Keratinocyte (primary cell): ENCODE results near the gene RAB11FIP2. TPM values are rescaled to one million over a fixed set of nuclear protein-coding genes. Genes with fewer than 3 reads are reported as not detected.

ENCODE experiments used
- DNase-seq: peaks from one replicate; pipeline ENCODE4 v3.0.0-alpha.2; 2011; ENCODE audit warnings: low read depth, missing footprints, low spot score
- FAIRE-seq: peaks from 2 replicates; lab custom pipeline; 2011; peaks lifted over from hg19 to GRCh38; lab: Jason Lieb, UNC
- H2AFZ ChIP-seq: 2 replicates; pipeline ENCODE4 v1.6.0; 2012; ENCODE audit warnings: low read length, control low read depth, inconsistent platforms; ENCODE audit not compliant: control insufficient read depth
- H3K27ac ChIP-seq: 2 replicates; pipeline ENCODE4 v1.5.1; 2011; ENCODE audit warnings: low read length; ENCODE audit not compliant: control insufficient read depth, insufficient read depth
- H3K27me3 ChIP-seq: 3 replicates; pipeline ENCODE4 v1.6.0; 2011; ENCODE audit warnings: low read length; ENCODE audit not compliant: control insufficient read depth, insufficient read depth; ENCODE audit errors: extremely low read depth
- H3K36me3 ChIP-seq, 2 experiments: 2 replicates in 1 of 2; 3 replicates in 1 of 2; pipeline ENCODE4 v1.5.1; 2011; ENCODE audit warnings: low read length in 2 of 2, mild to moderate bottlenecking in 1 of 2; ENCODE audit not compliant: control insufficient read depth in 2 of 2, insufficient read depth in 2 of 2; ENCODE audit errors: extremely low read depth in 1 of 2
- H3K4me1 ChIP-seq: 3 replicates; pipeline ENCODE4 v1.5.1; 2011; ENCODE audit warnings: low read length; ENCODE audit not compliant: control insufficient read depth, insufficient read depth; ENCODE audit errors: extremely low read depth
- H3K4me2 ChIP-seq: 3 replicates; pipeline ENCODE4 v1.6.0; 2011; ENCODE audit warnings: low read depth, low read length; ENCODE audit not compliant: control insufficient read depth, insufficient read depth; ENCODE audit errors: extremely low read depth
- H3K4me3 ChIP-seq, 3 experiments: fragments of 200-600 bp in 1 of 3; sonication (generic) in 1 of 3; 2 replicates in 2 of 3; 3 replicates in 1 of 3; pipeline ENCODE4 v1.5.1; 2011 to 2016; ENCODE audit warnings: low read length in 3 of 3, mild to moderate bottlenecking in 3 of 3, control low read depth in 2 of 3, inconsistent platforms in 1 of 3, low read depth in 1 of 3, mixed read lengths in 1 of 3, mixed run types in 1 of 3, moderate library complexity in 1 of 3; ENCODE audit not compliant: control insufficient read depth in 2 of 3, insufficient read depth in 2 of 3; ENCODE audit errors: extremely low read depth in 1 of 3
- H3K79me2 ChIP-seq: 2 replicates; pipeline ENCODE4 v1.6.0; 2012; ENCODE audit warnings: low read length; ENCODE audit not compliant: control insufficient read depth, insufficient read depth
- H3K9ac ChIP-seq: 3 replicates; pipeline ENCODE4 v1.6.0; 2011; ENCODE audit warnings: low read length; ENCODE audit not compliant: control insufficient read depth, insufficient read depth; ENCODE audit errors: extremely low read depth
- H3K9me1 ChIP-seq: 3 replicates; pipeline ENCODE4 v1.6.0; 2011; ENCODE audit warnings: low read length; ENCODE audit not compliant: control insufficient read depth, insufficient read depth; ENCODE audit errors: extremely low read depth
- H3K9me3 ChIP-seq: 2 replicates; pipeline ENCODE4 v1.5.1; 2012; ENCODE audit warnings: low read depth, low read length; ENCODE audit not compliant: control insufficient read depth
- H4K20me1 ChIP-seq: 3 replicates; pipeline ENCODE4 v1.6.0; 2011; ENCODE audit warnings: low read length; ENCODE audit not compliant: control insufficient read depth, insufficient read depth; ENCODE audit errors: extremely low read depth
- CTCF ChIP-seq, 3 experiments: IDR thresholded peaks in 1 of 3; conservative IDR thresholded peaks in 1 of 3; optimal IDR thresholded peaks in 1 of 3; 2 replicates in 2 of 3; 3 replicates in 1 of 3; pipeline versions ENCODE3 to v1.5.1; 2011; ENCODE audit warnings: low read length in 3 of 3, mild to moderate bottlenecking in 3 of 3, moderate library complexity in 2 of 3, control low read depth in 1 of 3, inconsistent platforms in 1 of 3; ENCODE audit not compliant: insufficient read depth in 2 of 3; ENCODE audit errors: extremely low read depth in 1 of 3
- EZH2 ChIP-seq: IDR thresholded peaks from one replicate; pipeline ENCODE4 v1.6.1; 2012; ENCODE audit warnings: inconsistent platforms, mild to moderate bottlenecking, low read length, moderate library complexity
- dilution Hi-C: fragments of 300-500 bp; cut with MboI; formaldehyde crosslinking; loops from one replicate; pipeline ENCODE4 v1.7.0; 2020; ENCODE audit warnings: low sequenced_read_pairs; ENCODE audit not compliant: extremely low pct_ligation_motif_present
- polyA plus RNA-seq, 5 experiments: library from polyadenylated mRNA; depleted of rRNA in 3 of 5; stranded (reverse) in 3 of 5; stranded (forward) in 1 of 5; unstranded in 1 of 5; fragments of >200 nt; gene quantifications; 1 replicate in 1 of 5; 2 replicates in 3 of 5; 3 replicates in 1 of 5; pipeline versions ENCODE4 v1.2.1 to v1.2.3, GENCODE V29; 2011 to 2012; ENCODE audit warnings: missing spikeins in 2 of 5, low read depth in 1 of 5, low replicate concordance in 1 of 5

The RAB11FIP2 gene
- polyA plus RNA-seq, 1 donor (not counting 4 experiments of a cell fraction or from before 2014, with no cell fraction given): 6.1 TPM

GRCh38 chr10:117987244-117987909, 59.4 kb downstream of the RAB11FIP2 start:
- dilution Hi-C loops: no loop called here
- no peaks in the 10 kb centered on the region for H3K9me3 ChIP-seq
- TF ChIP-seq CTCF (optimal IDR thresholded peaks at IDR 0.05 in 1 of 3, IDR thresholded peaks at IDR 0.05 in 1 of 3, conservative IDR thresholded peaks at IDR 0.05 in 1 of 3; ENCODE audit: extremely low read depth in 1 of 3, insufficient read depth in 2 of 3, low read length in 3 of 3): no peak
- no peak for TF ChIP-seq EZH2
- H3K27ac ChIP-seq: no peak overlapping the region
- no peak overlapping the region for H3K4me3 ChIP-seq
- DNase-seq (no peak), FAIRE-seq (no peak)
- no peaks in the 10 kb centered on the region for H3K9me1 ChIP-seq
- H3K4me2 ChIP-seq: no peak overlapping the region
- no peaks in the 10 kb centered on the region for H3K27me3 ChIP-seq
- H3K79me2 ChIP-seq: no peaks in the 10 kb centered on the region
- H4K20me1 ChIP-seq: no peaks in the 10 kb centered on the region
- H3K4me1 ChIP-seq: no peaks in the 10 kb centered on the region
- no peaks in the 10 kb centered on the region for H3K36me3 ChIP-seq
- no peak overlapping the region for H3K9ac ChIP-seq
- no peak overlapping the region for H2AFZ ChIP-seq

- H3K4me1 ChIP-seq: peaks cover 21% of the 10 kb centered on the region
- H3K27me3 ChIP-seq: no peaks in the 10 kb centered on the region
- no peaks in the 10 kb centered on the region for H4K20me1 ChIP-seq
- TF ChIP-seq CTCF (optimal IDR thresholded peaks at IDR 0.05 in 1 of 3, IDR thresholded peaks at IDR 0.05 in 1 of 3, conservative IDR thresholded peaks at IDR 0.05 in 1 of 3; ENCODE audit: extremely low read depth in 1 of 3, insufficient read depth in 2 of 3, low read length in 3 of 3): no peak
- no peak for TF ChIP-seq EZH2
- no peak overlapping the region for H3K4me3 ChIP-seq
- H3K9me1 ChIP-seq: no peaks in the 10 kb centered on the region
- H2AFZ ChIP-seq: no peak overlapping the region
- no peak overlapping the region for H3K9ac ChIP-seq
- FAIRE-seq (peak; percentile 48), DNase-seq (no peak)
- H3K79me2 ChIP-seq: no peaks in the 10 kb centered on the region
- no peak overlapping the region for H3K27ac ChIP-seq
- H3K4me2 ChIP-seq: no peak overlapping the region
- dilution Hi-C loops: no loop called here
- no peaks in the 10 kb centered on the region for H3K36me3 ChIP-seq
- H3K9me3 ChIP-seq: no peaks in the 10 kb centered on the region
Measured at GRCh38 chr10:117983961-117984360, 62.8 kb downstream of the RAB11FIP2 start.
